NT2/D1 (cell line): ENCODE measurements around the gene AKAP5.
"Not testable (repeated sequence)": the region's sequence is repeated elsewhere in the genome, so short reads cannot be mapped to it uniquely, and the experiment has no call there.

Source experiments
- DNase-seq: peaks from one replicate; pipeline ENCODE4 v3.0.0-alpha.2; 2011; ENCODE audit warnings: low read depth, low spot score
- H3K27me3 ChIP-seq: 2 replicates; pipeline ENCODE4 v1.6.0; 2011; ENCODE audit warnings: mild to moderate bottlenecking; ENCODE audit not compliant: insufficient read length, insufficient read depth
- H3K36me3 ChIP-seq: 2 replicates; pipeline ENCODE4 v1.6.1; 2011; ENCODE audit warnings: mild to moderate bottlenecking, low read length, mixed read lengths; ENCODE audit not compliant: insufficient read depth, insufficient read length
- H3K4me1 ChIP-seq: 2 replicates; pipeline ENCODE4 v1.5.1; 2011; ENCODE audit not compliant: insufficient read depth, insufficient read length
- H3K4me3 ChIP-seq: 2 replicates; pipeline ENCODE4 v1.5.1; 2011; ENCODE audit warnings: low read depth; ENCODE audit not compliant: insufficient read length
- H3K9ac ChIP-seq: 2 replicates; pipeline ENCODE4 v1.6.0; 2011; ENCODE audit warnings: low read depth; ENCODE audit not compliant: insufficient read length
- H3K9me3 ChIP-seq: 2 replicates; pipeline ENCODE4 v1.5.1; 2011; ENCODE audit warnings: mild to moderate bottlenecking, low read length; ENCODE audit not compliant: insufficient read depth
- SUZ12 ChIP-seq: IDR thresholded peaks from 2 replicates; pipeline ENCODE4 v1.6.1; 2011; ENCODE audit not compliant: insufficient read length, insufficient read depth; ENCODE audit errors: extremely low read depth
- YY1 ChIP-seq: IDR thresholded peaks from 2 replicates; pipeline ENCODE4 v1.6.1; 2011; ENCODE audit not compliant: insufficient read length, insufficient read depth
- ZNF274 ChIP-seq: IDR thresholded peaks from 2 replicates; pipeline ENCODE4 v1.6.1; 2011; ENCODE audit warnings: mild to moderate bottlenecking, low read depth, low read length

Gene AKAP5

GRCh38 chr14:64509036-64509435, 43.7 kb downstream of the AKAP5 start:
- TF ChIP-seq ZNF274 = no peak
- no peak for TF ChIP-seq YY1
- no peak for TF ChIP-seq SUZ12
- no peak overlapping the region for H3K4me3 ChIP-seq

GRCh38 chr14:64510825-64511671, 45.7 kb downstream of the AKAP5 start:
- Histone ChIP-seq H3K4me3 (no peak overlapping the region), H3K36me3 (peaks cover 16% of the 10 kb centered on the region), H3K27me3 (no peaks in the 10 kb centered on the region), H3K9me3 (no peaks in the 10 kb centered on the region), H3K4me1 (no peaks in the 10 kb centered on the region), H3K9ac (no peak overlapping the region)
- TF ChIP-seq SUZ12 (no peak), YY1 (no peak), ZNF274 (no peak)
- no peak for DNase-seq

More at GRCh38 chr14:64509036-64509435, 43.7 kb downstream of the AKAP5 start:
- DNase-seq = no peak
- H3K36me3 ChIP-seq = peaks cover 16% of the 10 kb centered on the region
- H3K4me1 ChIP-seq = no peaks in the 10 kb centered on the region
- H3K9me3 ChIP-seq = no peaks in the 10 kb centered on the region
- H3K27me3 ChIP-seq = no peaks in the 10 kb centered on the region
- H3K9ac ChIP-seq = no peak overlapping the region

GRCh38 chr14:64513271-64513670, 48.0 kb downstream of the AKAP5 start:
- peaks cover 16% of the 10 kb centered on the region for H3K36me3 ChIP-seq
- no peaks in the 10 kb centered on the region for H3K27me3 ChIP-seq
- no peak overlapping the region for H3K9ac ChIP-seq
- H3K4me1 ChIP-seq = no peaks in the 10 kb centered on the region
- no peaks in the 10 kb centered on the region for H3K9me3 ChIP-seq
- DNase-seq = no peak
- no peak overlapping the region for H3K4me3 ChIP-seq
- no peak for TF ChIP-seq ZNF274
- no peak for TF ChIP-seq YY1
- no peak for TF ChIP-seq SUZ12

GRCh38 chr14:64515053-64515452, 49.8 kb downstream of the AKAP5 start:
- H3K36me3 ChIP-seq = peaks cover 12% of the 10 kb centered on the region
- H3K9me3 ChIP-seq = no peaks in the 10 kb centered on the region
- H3K4me1 ChIP-seq = no peaks in the 10 kb centered on the region
- no peak overlapping the region for H3K4me3 ChIP-seq
- H3K9ac ChIP-seq = no peak overlapping the region
- no peaks in the 10 kb centered on the region for H3K27me3 ChIP-seq
- no peak for DNase-seq
- TF ChIP-seq SUZ12 (no peak), YY1 (no peak), ZNF274 (no peak)

- Histone ChIP-seq H3K4me3 (no peak overlapping the region), H3K4me1 (no peaks in the 10 kb centered on the region), H3K9ac (no peak overlapping the region), H3K9me3 (no peaks in the 10 kb centered on the region), H3K27me3 (no peaks in the 10 kb centered on the region), H3K36me3 (peaks cover 15% of the 10 kb centered on the region)
- TF ChIP-seq ZNF274 (no peak), SUZ12 (no peak), YY1 (no peak)
- DNase-seq = no peak
Measured at GRCh38 chr14:64516969-64517368, 51.7 kb downstream of the AKAP5 start.

GRCh38 chr14:64517667-64518066, 52.4 kb downstream of the AKAP5 start:
- H3K9ac ChIP-seq, H3K27me3 ChIP-seq, H3K4me1 ChIP-seq, H3K4me3 ChIP-seq, DNase-seq, H3K9me3 ChIP-seq: not testable (repeated sequence)
- peaks cover 19% of the 10 kb centered on the region for H3K36me3 ChIP-seq

- TF ChIP-seq ZNF274 = no peak
- TF ChIP-seq YY1 = no peak
- no peak for TF ChIP-seq SUZ12
- Histone ChIP-seq H3K9ac (no peak overlapping the region), H3K27me3 (no peaks in the 10 kb centered on the region), H3K4me1 (no peaks in the 10 kb centered on the region), H3K36me3 (peaks cover 21% of the 10 kb centered on the region), H3K9me3 (no peaks in the 10 kb centered on the region), H3K4me3 (no peak overlapping the region)
- no peak for DNase-seq
Measured at GRCh38 chr14:64518229-64518628, 52.9 kb downstream of the AKAP5 start.

- Histone ChIP-seq H3K27me3 (no peaks in the 10 kb centered on the region), H3K4me1 (no peaks in the 10 kb centered on the region), H3K36me3 (peaks cover 24% of the 10 kb centered on the region), H3K4me3 (no peak overlapping the region), H3K9ac (no peak overlapping the region), H3K9me3 (no peaks in the 10 kb centered on the region)
- no peak for TF ChIP-seq SUZ12
- TF ChIP-seq YY1 = no peak
- no peak for TF ChIP-seq ZNF274
- no peak for DNase-seq
Measured at GRCh38 chr14:64520699-64521098, 55.4 kb downstream of the AKAP5 start.
